Measurements from ENCODE around the gene APOOL.

Gene APOOL

GRCh38 chrX:85084770-85085393 is 81.2 kb downstream of the APOOL start:
- DNase-seq (ENCODE audit: low read depth): no peak

GRCh38 chrX:85089321-85089840 is 85.7 kb downstream of the APOOL start:
- no peak for DNase-seq (ENCODE audit: low read depth)

GRCh38 chrX:85107407-85107806 is 103.7 kb downstream of the APOOL start:
- no peak for DNase-seq (ENCODE audit: low read depth)

GRCh38 chrX:85108165-85108564 is 104.5 kb downstream of the APOOL start:
- DNase-seq (ENCODE audit: low read depth): no peak

- no peak for DNase-seq (ENCODE audit: low read depth)
Measured at GRCh38 chrX:85109235-85109634, 105.6 kb downstream of the APOOL start.

GRCh38 chrX:85111347-85111746 is 107.7 kb downstream of the APOOL start:
- DNase-seq (ENCODE audit: low read depth): no peak

GRCh38 chrX:85112293-85112692 is 108.6 kb downstream of the APOOL start:
- no peak for DNase-seq (ENCODE audit: low read depth)

GRCh38 chrX:85113746-85114145 is 110.1 kb downstream of the APOOL start:
- no peak for DNase-seq (ENCODE audit: low read depth)

- DNase-seq (ENCODE audit: low read depth): no peak
Measured at GRCh38 chrX:85114171-85114570, 110.5 kb downstream of the APOOL start.

- DNase-seq (ENCODE audit: low read depth): no peak
Measured at GRCh38 chrX:85114776-85115175, 111.1 kb downstream of the APOOL start.

- no peak for DNase-seq (ENCODE audit: low read depth)
Measured at GRCh38 chrX:85115252-85115651, 111.6 kb downstream of the APOOL start.

- DNase-seq (ENCODE audit: low read depth): no peak
Measured at GRCh38 chrX:85136409-85136808, 132.7 kb downstream of the APOOL start.

- no peak for DNase-seq (ENCODE audit: low read depth)
Measured at GRCh38 chrX:85139422-85139821, 135.7 kb downstream of the APOOL start.

- DNase-seq (ENCODE audit: low read depth): no peak
Measured at GRCh38 chrX:85140964-85141363, 137.3 kb downstream of the APOOL start.
